Lower lobe of right lung (tissue), 2 donors: ENCODE results near the gene FTL. TPM values are rescaled to one million over a fixed set of nuclear protein-coding genes. Genes with fewer than 3 reads are reported as not detected.
A peak's percentile ranks its signal among the peaks of the same experiment; 100 is the strongest.

Experiments
- ATAC-seq, 2 donors: fragments of 200-7000 bp; cut with Tn5 transposase; one replicate each; pipeline ENCODE4 v1.9.1; 2020 to 2022; ENCODE audit warnings: mild to moderate bottlenecking in 2 of 2, moderate library complexity in 2 of 2
- DNase-seq: peaks from one replicate; pipeline ENCODE4 v3.0.0-alpha.2; 2020
- H3K27ac ChIP-seq: fragments of 200-600 bp; one replicate; pipeline ENCODE4 v1.8.0; 2022
- H3K27me3 ChIP-seq: fragments of 200-600 bp; one replicate; pipeline ENCODE4 v1.8.0; 2022; ENCODE audit warnings: low read depth
- H3K36me3 ChIP-seq: fragments of 200-600 bp; one replicate; pipeline ENCODE4 v1.8.0; 2022; ENCODE audit warnings: mild to moderate bottlenecking
- H3K4me1 ChIP-seq: fragments of 200-600 bp; one replicate; pipeline ENCODE4 v1.8.0; 2022
- H3K4me3 ChIP-seq: fragments of 200-600 bp; one replicate; pipeline ENCODE4 v1.8.0; 2022; ENCODE audit warnings: mild to moderate bottlenecking
- H3K9me3 ChIP-seq: fragments of 200-600 bp; one replicate; pipeline ENCODE4 v1.8.0; 2022
- CTCF ChIP-seq: fragments of 200-600 bp; IDR thresholded peaks from one replicate; pipeline ENCODE4 v1.8.0; 2022; ENCODE audit warnings: antibody characterized with exemption, mild to moderate bottlenecking
- intact Hi-C: fragments of 100-400 bp; cut with DNase I; formaldehyde crosslinking; loops from one replicate; pipeline ENCODE4 v1.11.0; 2022
- total RNA-seq: library from RNA; stranded (reverse); fragmentation: NEBNext Ultra II Directional; extraction: Animal tissue kit (Norgen Biotek cat#: 25700); gene quantifications from one replicate; pipeline ENCODE4 v1.2.1, GENCODE V29; 2021
- donor health status: DM: no; HTN: yes; CAD: no; lungs with severe emphysema.

FTL gene
- total RNA-seq, 1 donor from 2014 or later = 9,799 TPM

- H3K27ac ChIP-seq = no peak overlapping the region
- no peak for DNase-seq
- intact Hi-C loops = no loop called here
- no peaks in the 10 kb centered on the region for H3K4me1 ChIP-seq
- H3K4me3 ChIP-seq = no peak overlapping the region
- no peak for ATAC-seq
- no peaks in the 10 kb centered on the region for H3K27me3 ChIP-seq
- H3K36me3 ChIP-seq = no peaks in the 10 kb centered on the region
- no peak for TF ChIP-seq CTCF
- peaks cover 6% of the 10 kb centered on the region for H3K9me3 ChIP-seq
These were observed 17.9 kb upstream of the FTL start for GRCh38 chr19:48947258-48947542.

- H3K27me3 ChIP-seq = no peaks in the 10 kb centered on the region
- H3K9me3 ChIP-seq = peaks cover 6% of the 10 kb centered on the region
- intact Hi-C loops = no loop called here
- H3K4me3 ChIP-seq = no peak overlapping the region
- DNase-seq = no peak
- no peak overlapping the region for H3K27ac ChIP-seq
- TF ChIP-seq CTCF = no peak
- no peaks in the 10 kb centered on the region for H3K36me3 ChIP-seq
- no peak for ATAC-seq
- H3K4me1 ChIP-seq = peaks cover 6% of the 10 kb centered on the region
These were observed 14.9 kb upstream of the FTL start for GRCh38 chr19:48950159-48950558.

GRCh38 chr19:48950830-48951519, 14.1 kb upstream of the FTL start:
- no peak for DNase-seq
- intact Hi-C loops = no loop called here
- H3K4me3 ChIP-seq = no peak overlapping the region
- no peaks in the 10 kb centered on the region for H3K27me3 ChIP-seq
- no peak for TF ChIP-seq CTCF
- ATAC-seq = no peak
- no peak overlapping the region for H3K27ac ChIP-seq
- H3K36me3 ChIP-seq = peaks cover under 1% of the 10 kb centered on the region
- H3K4me1 ChIP-seq = peaks cover 14% of the 10 kb centered on the region
- H3K9me3 ChIP-seq = peaks cover 6% of the 10 kb centered on the region

GRCh38 chr19:48953141-48953540, 12.0 kb upstream of the FTL start:
- Histone ChIP-seq H3K4me1 (peaks cover 18% of the 10 kb centered on the region), H3K27ac (no peak overlapping the region), H3K4me3 (no peak overlapping the region), H3K36me3 (peaks cover 11% of the 10 kb centered on the region), H3K9me3 (no peaks in the 10 kb centered on the region), H3K27me3 (no peaks in the 10 kb centered on the region)
- TF ChIP-seq CTCF = no peak
- intact Hi-C loops = no loop called here
- DNase-seq (no peak), ATAC-seq (no peak)

- H3K4me3 ChIP-seq = peak overlapping the region; percentile 100
- peaks cover 18% of the 10 kb centered on the region for H3K4me1 ChIP-seq
- peaks cover 11% of the 10 kb centered on the region for H3K36me3 ChIP-seq
- peak overlapping the region; percentile 92 for H3K27ac ChIP-seq
- intact Hi-C loops = no loop called here
- no peak for DNase-seq
- no peak for TF ChIP-seq CTCF
- no peaks in the 10 kb centered on the region for H3K9me3 ChIP-seq
- H3K27me3 ChIP-seq = no peaks in the 10 kb centered on the region
- no peak for ATAC-seq
These were observed 11.0 kb upstream of the FTL start for GRCh38 chr19:48953990-48954594.
